Fibroblast of pulmonary artery (primary cell): ENCODE results near the gene PCYT2.

Experiments used
- DNase-seq: peaks from one replicate; pipeline ENCODE4 v3.0.0-alpha.2; 2010; ENCODE audit warnings: low read depth
- H3K4me3 ChIP-seq: replicated peaks from 2 replicates; pipeline ENCODE4 v1.5.1; 2011; ENCODE audit warnings: low read depth, mild to moderate bottlenecking, control low read depth, low read length, moderate library complexity
- TF ChIP-seq, protein P1 (sequence below): IDR thresholded peaks from 2 replicates; pipeline ENCODE4 v1.5.1; 2011; ENCODE audit warnings: mild to moderate bottlenecking, control low read depth, low read length, inconsistent platforms; ENCODE audit errors: missing control alignments

Gene PCYT2

DNA sequence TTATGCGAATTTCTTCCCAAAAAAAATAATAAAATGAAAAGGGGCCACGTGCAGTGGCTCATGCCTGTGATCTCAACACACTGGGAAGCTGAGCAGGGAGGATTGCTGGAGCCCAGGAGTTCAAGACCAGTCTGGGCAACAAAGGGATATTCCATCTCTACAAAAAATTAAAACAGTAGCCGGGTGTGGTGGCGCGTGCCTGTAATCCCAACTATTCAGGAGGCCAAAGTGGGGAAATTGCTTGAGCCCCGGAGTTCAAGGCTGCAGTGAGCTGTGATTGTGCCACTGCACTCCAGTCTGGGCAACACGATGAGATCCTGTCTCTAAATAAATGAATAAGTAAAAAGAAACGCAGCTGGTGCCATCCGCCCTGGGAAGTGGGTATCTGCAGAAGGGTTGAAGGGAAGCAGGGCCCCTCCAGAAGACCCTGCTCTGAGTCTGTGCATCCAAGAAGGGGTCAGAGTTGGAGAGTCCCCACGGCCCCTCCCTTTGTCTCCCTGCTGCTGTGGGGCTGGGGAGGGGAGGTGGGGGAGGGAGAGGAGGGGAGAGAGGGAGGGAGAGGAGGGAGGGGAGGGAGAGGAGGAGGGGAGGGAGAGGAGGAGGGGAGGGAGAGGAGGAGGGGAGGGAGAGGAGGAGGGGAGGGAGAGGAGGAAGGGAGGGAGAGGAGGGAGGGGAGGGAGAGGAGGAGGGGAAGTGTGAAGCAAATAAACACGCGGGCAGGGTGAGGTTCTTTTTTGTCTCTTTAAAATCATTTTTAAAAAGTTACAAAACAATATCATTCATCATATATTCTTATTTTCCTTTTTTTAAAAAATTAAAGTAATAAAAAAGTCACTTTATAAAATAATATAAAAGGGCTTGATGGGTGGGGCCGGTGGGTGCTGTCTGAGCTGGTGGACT, 40.8 kb upstream of the PCYT2 start:
- TF ChIP-seq, protein P1, sequence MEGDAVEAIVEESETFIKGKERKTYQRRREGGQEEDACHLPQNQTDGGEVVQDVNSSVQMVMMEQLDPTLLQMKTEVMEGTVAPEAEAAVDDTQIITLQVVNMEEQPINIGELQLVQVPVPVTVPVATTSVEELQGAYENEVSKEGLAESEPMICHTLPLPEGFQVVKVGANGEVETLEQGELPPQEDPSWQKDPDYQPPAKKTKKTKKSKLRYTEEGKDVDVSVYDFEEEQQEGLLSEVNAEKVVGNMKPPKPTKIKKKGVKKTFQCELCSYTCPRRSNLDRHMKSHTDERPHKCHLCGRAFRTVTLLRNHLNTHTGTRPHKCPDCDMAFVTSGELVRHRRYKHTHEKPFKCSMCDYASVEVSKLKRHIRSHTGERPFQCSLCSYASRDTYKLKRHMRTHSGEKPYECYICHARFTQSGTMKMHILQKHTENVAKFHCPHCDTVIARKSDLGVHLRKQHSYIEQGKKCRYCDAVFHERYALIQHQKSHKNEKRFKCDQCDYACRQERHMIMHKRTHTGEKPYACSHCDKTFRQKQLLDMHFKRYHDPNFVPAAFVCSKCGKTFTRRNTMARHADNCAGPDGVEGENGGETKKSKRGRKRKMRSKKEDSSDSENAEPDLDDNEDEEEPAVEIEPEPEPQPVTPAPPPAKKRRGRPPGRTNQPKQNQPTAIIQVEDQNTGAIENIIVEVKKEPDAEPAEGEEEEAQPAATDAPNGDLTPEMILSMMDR: no peak
- no peak for DNase-seq
- H3K4me3 ChIP-seq: no peak overlapping the region

DNA sequence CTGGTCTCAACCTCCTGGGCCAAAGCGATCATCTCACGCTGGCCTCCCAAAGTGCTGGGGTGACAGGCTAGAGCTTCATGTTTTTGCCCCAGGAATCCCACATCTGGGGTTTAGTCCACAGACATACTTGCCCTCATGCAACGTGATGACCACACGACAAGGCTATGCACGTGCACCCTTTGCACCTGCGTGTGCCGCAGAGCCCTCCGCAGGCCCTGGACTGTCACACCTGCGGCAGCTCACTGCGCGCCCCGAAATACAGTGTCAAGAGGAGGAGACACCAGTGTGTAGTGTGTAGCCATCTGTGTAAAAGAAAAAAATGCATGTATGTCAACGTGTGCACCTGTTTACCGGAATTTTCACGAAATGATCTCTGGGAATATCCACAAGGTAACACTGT, 39.3 kb upstream of the PCYT2 start:
- H3K4me3 ChIP-seq: no peak overlapping the region
- DNase-seq: no peak
- TF ChIP-seq, protein P1: no peak

DNA sequence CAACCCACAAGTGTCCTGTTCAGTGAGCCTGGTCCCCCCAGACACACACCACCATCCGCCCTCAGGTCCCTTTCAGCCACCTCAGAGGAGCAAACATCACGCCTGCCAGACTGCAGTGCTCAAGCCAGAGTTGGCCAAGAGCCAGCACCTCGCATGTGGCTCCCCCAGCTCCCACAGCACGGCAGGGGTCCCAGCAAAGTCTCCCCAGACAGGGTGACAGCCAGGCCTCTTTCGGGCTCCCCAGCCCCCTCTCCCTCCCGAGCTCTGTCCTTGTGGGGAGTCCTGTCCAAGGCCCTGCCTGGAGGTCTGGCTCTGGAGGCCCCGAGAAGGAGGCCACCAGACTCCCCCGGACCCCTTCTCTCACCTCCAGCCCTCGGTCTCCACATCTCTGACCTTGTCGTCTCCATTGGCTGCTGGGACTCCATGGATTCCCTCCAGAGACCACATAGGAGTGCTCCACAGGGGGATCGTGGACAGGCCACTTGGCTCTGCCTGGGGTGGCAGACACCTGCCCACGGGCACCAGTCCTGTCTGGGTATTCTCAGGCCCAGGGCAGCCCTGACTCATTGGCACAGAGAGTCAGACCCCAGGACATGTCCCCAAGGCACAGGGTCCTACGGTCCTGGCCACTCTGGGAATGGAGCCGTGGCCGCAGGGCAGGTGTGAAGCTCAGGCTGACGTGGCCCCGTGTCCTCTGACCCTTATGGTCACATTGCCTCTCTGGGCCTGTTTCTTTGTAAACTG, 37.6 kb upstream of the PCYT2 start:
- no peak overlapping the region for H3K4me3 ChIP-seq
- TF ChIP-seq, protein P1: no peak
- DNase-seq: no peak

DNA sequence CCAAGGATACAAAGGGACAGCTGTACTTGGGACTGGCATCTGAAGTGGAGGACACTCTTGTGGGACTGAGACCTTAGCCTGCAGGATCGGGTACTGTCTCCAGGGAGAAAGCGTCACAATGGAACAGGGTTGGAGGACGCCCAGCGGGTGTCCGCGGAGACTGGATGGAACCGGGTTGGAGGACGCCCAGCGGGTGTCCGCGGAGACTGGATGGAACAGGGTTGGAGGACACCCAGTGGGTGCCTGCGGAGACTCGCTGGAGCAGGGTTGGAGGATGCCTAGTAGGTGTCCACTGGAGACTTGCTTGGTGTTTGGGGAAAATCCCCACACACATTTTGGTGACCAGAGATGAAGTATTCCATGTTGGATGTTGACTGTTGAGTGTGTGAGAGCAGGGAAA, 36.0 kb upstream of the PCYT2 start, which contains the start of gene MYADML2:
MYADML2 (minus strand) TSS at position 45 of the 400 bp plus-strand sequence. CDS start 5,492 bp downstream, outside the sequence.
- TF ChIP-seq, protein P1: no peak
- no peak within 1 kb of the TSS for H3K4me3 ChIP-seq
- no peak for DNase-seq

DNA sequence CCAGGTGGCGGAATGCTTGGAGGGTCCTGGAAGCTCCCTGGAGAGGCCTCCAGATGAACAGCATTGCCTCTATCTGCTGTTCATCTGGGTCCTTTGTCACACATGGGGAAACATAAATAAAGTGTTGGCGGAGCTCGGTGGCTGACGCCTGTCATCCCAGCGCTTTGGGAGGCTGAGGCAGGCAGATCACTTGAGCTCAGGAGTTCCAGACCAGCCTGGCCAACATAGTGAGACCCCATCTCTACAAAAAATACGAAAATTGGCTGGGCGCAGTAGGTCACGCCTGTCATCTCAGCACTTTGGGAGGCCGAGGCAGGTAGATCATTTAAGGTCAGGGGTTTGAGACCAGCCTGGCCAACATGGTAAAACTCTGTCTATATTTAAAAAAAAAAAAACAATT, 33.7 kb upstream of the PCYT2 start:
- no peak overlapping the region for H3K4me3 ChIP-seq
- TF ChIP-seq, protein P1: no peak
- DNase-seq: no peak

DNA sequence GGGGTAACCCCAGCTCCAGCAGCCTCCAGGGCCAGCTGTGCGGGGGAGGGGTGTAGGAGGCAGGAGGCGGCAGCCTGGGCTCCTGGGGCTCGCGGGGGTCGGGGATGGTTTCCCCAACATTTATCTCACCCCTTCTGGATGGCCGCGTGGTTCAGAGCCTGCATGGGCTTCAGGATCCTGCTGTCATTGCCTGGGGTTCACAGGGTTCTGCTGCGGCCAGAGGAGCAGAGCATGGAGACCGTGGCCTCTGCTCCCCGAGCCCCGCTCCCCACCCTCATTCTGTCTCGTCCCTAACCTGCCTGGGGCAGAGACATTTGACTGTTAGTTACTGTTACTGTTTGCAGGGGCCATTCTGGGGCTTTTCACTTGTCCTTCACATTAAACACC, 31.0 kb upstream of the PCYT2 start:
- TF ChIP-seq, protein P1: no peak
- no peak for DNase-seq

More for the DNA sequence above, 31.0 kb upstream of the PCYT2 start:
- H3K4me3 ChIP-seq: no peak overlapping the region
